HEK293 (cell line): ENCODE results near the gene SEZ6L.

ENCODE experiments used
- CTCF ChIA-PET: fragments of 350-600 bp; formaldehyde crosslinking; extraction: SDS; loops from one replicate; lab custom pipeline; 2021; ENCODE audit warnings: antibody characterized with exemption; lab: Yijun Ruan, JAX
- POLR2A ChIA-PET: fragments of 300-600 bp; formaldehyde crosslinking; extraction: SDS; loops from one replicate; lab custom pipeline; 2020; ENCODE audit warnings: antibody characterized with exemption, inconsistent platforms; lab: Yijun Ruan, JAX
- H3K27ac ChIP-seq: fragments of 200-500 bp; sonication (Bioruptor generic); 2 replicates; pipeline ENCODE4 v1.5.1; 2014; ENCODE audit warnings: low read depth, low read length, control low read depth, inconsistent platforms; ENCODE audit errors: extremely low read depth
- H3K36me3 ChIP-seq, 2 experiments: fragments of 200-500 bp in 1 of 2; sonication (Bioruptor generic) in 1 of 2; 1 replicate in 1 of 2; 2 replicates in 1 of 2; pipeline ENCODE4 v1.5.1; 2014 to 2017; ENCODE audit warnings: inconsistent platforms in 2 of 2, low read length in 2 of 2; ENCODE audit not compliant: control insufficient read depth in 2 of 2, insufficient read depth in 1 of 2
- H3K4me1 ChIP-seq: fragments of 200-500 bp; sonication (Bioruptor generic); 2 replicates; pipeline ENCODE4 v1.5.1; 2014; ENCODE audit warnings: mild to moderate bottlenecking, low read length, inconsistent platforms; ENCODE audit not compliant: control insufficient read depth, insufficient read depth
- H3K4me3 ChIP-seq: 2 replicates; pipeline ENCODE4 v1.5.1; 2011; ENCODE audit warnings: low read depth, mild to moderate bottlenecking, control low read depth, low read length, moderate library complexity
- H3K9me3 ChIP-seq: fragments of 200-500 bp; sonication (Bioruptor generic); 2 replicates; pipeline ENCODE4 v1.5.1; 2014; ENCODE audit warnings: low read depth, low read length, inconsistent platforms; ENCODE audit not compliant: control insufficient read depth, insufficient read depth
- ATF2 ChIP-seq: fragments of 450-650 bp; formaldehyde crosslinking; IDR thresholded peaks from 2 replicates; pipeline ENCODE4 v1.5.1; 2016; ENCODE audit warnings: missing biosample characterization, missing genetic modification characterization, low read depth
- GLIS2 ChIP-seq: fragments of 450-650 bp; formaldehyde crosslinking; IDR thresholded peaks from 2 replicates; pipeline ENCODE4 v1.5.1; 2016; ENCODE audit warnings: missing biosample characterization, missing genetic modification characterization
- KLF7 ChIP-seq: fragments of 450-650 bp; formaldehyde crosslinking; IDR thresholded peaks from 2 replicates; pipeline ENCODE4 v1.5.1; 2016; ENCODE audit warnings: missing biosample characterization, missing genetic modification characterization, borderline replicate concordance
- PRDM2 ChIP-seq: fragments of 450-650 bp; formaldehyde crosslinking; IDR thresholded peaks from 2 replicates; pipeline ENCODE4 v1.5.1; 2016; ENCODE audit warnings: missing biosample characterization, missing genetic modification characterization, borderline replicate concordance
- SP2 ChIP-seq: fragments of 450-650 bp; formaldehyde crosslinking; IDR thresholded peaks from 2 replicates; pipeline ENCODE4 v1.5.1; 2016; ENCODE audit warnings: missing biosample characterization, missing genetic modification characterization
- ZBTB21 ChIP-seq: fragments of 450-650 bp; formaldehyde crosslinking; IDR thresholded peaks from 2 replicates; pipeline ENCODE4 v1.5.1; 2017; ENCODE audit warnings: missing biosample characterization, missing genetic modification characterization
- ZBTB8A ChIP-seq: fragments of 450-650 bp; formaldehyde crosslinking; IDR thresholded peaks from 2 replicates; pipeline ENCODE4 v1.5.1; 2016; ENCODE audit warnings: missing biosample characterization, missing genetic modification characterization
- ZNF121 ChIP-seq: fragments of 450-650 bp; formaldehyde crosslinking; IDR thresholded peaks from 2 replicates; pipeline ENCODE4 v1.5.1; 2016; ENCODE audit warnings: missing biosample characterization, missing genetic modification characterization
- ZNF140 ChIP-seq: fragments of 450-650 bp; formaldehyde crosslinking; IDR thresholded peaks from 2 replicates; pipeline ENCODE4 v1.5.1; 2016; ENCODE audit warnings: missing biosample characterization, missing genetic modification characterization
- ZNF18 ChIP-seq: fragments of 450-650 bp; formaldehyde crosslinking; IDR thresholded peaks from 2 replicates; pipeline ENCODE4 v1.5.1; 2016; ENCODE audit warnings: missing biosample characterization, missing genetic modification characterization
- ZNF416 ChIP-seq: fragments of 450-650 bp; formaldehyde crosslinking; IDR thresholded peaks from 2 replicates; pipeline ENCODE4 v1.5.1; 2016; ENCODE audit warnings: missing biosample characterization, missing genetic modification characterization
- ZNF433 ChIP-seq: fragments of 450-650 bp; formaldehyde crosslinking; IDR thresholded peaks from 2 replicates; pipeline ENCODE4 v1.5.1; 2016; ENCODE audit warnings: missing biosample characterization, missing genetic modification characterization, low read depth
- ZNF530 ChIP-seq: fragments of 450-650 bp; formaldehyde crosslinking; IDR thresholded peaks from 2 replicates; pipeline ENCODE4 v1.5.1; 2016; ENCODE audit warnings: low read depth, missing biosample characterization, missing genetic modification characterization
- ZNF555 ChIP-seq: fragments of 450-650 bp; formaldehyde crosslinking; conservative IDR thresholded peaks from 2 replicates; pipeline ENCODE4 v1.5.1; 2017; ENCODE audit warnings: missing biosample characterization, mild to moderate bottlenecking, missing genetic modification characterization, inconsistent platforms
- ZNF623 ChIP-seq: fragments of 450-650 bp; formaldehyde crosslinking; IDR thresholded peaks from 2 replicates; pipeline ENCODE4 v1.5.1; 2016; ENCODE audit warnings: missing biosample characterization, missing genetic modification characterization
- ZNF792 ChIP-seq: fragments of 450-650 bp; formaldehyde crosslinking; IDR thresholded peaks from 2 replicates; pipeline ENCODE4 v1.5.1; 2016; ENCODE audit warnings: missing biosample characterization, missing genetic modification characterization
- ZNF837 ChIP-seq: fragments of 450-650 bp; formaldehyde crosslinking; IDR thresholded peaks from 2 replicates; pipeline ENCODE4 v1.5.1; 2016; ENCODE audit warnings: missing biosample characterization, missing genetic modification characterization
- TF ChIP-seq, protein P1 (sequence below): fragments of 450-650 bp; formaldehyde crosslinking; optimal IDR thresholded peaks from 2 replicates; pipeline ENCODE3; 2016; ENCODE audit warnings: missing biosample characterization, mild to moderate bottlenecking, missing genetic modification characterization
- TF ChIP-seq, protein P2 (sequence below): fragments of 450-650 bp; IDR thresholded peaks from 2 replicates; pipeline ENCODE4 v1.5.1; 2018; ENCODE audit warnings: missing biosample characterization, mild to moderate bottlenecking, missing genetic modification characterization

SEZ6L gene

DNA sequence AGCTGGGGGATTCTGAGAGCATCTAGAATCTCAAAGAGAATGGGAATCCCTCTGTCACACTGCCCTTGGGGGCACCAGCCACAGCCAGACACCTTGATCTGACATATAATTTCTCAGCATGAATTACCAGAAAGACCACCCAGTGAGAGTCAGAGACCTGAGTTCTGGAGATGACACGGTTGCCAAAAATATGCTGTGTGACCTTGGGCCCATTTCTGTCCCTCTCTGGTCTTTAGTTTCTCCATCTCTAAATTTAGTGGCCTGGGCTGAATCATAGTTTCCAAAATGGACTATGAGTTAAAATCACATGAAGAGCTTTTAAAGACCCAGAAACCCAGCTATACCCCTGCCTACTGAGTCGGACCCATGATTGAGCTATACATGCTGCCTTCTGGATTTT, 15.9 kb downstream of the SEZ6L start:
- ChIA-PET POLR2A (no interaction called here), CTCF (interaction anchor here (0.7 to 0.9 kb wide), 3 partner anchors 11 to 121 kb away, joined by 3 read pairs; no protein-coding TSS in a partner anchor)
- Histone ChIP-seq H3K36me3 (no peaks in the 10 kb centered on the region), H3K9me3 (no peaks in the 10 kb centered on the region), H3K4me3 (no peak overlapping the region), H3K27ac (no peak overlapping the region), H3K4me1 (no peaks in the 10 kb centered on the region)
- TF ChIP-seq GLIS2 (tag by site-specific recombination): no peak
- TF ChIP-seq ZNF18 (tag by site-specific recombination): no peak
- TF ChIP-seq ZNF623: no peak
- TF ChIP-seq PRDM2: no peak
- TF ChIP-seq ZNF416 (tag by site-specific recombination): no peak
- no peak for TF ChIP-seq ZNF837 (tag by site-specific recombination)
- no peak for TF ChIP-seq ZBTB8A (tag by site-specific recombination)
- TF ChIP-seq ZNF555 (tag by site-specific recombination): no peak
- TF ChIP-seq ZNF433 (tag by site-specific recombination): no peak
- no peak for TF ChIP-seq ATF2 (tag by site-specific recombination)
- no peak for TF ChIP-seq SP2 (tag by site-specific recombination)
- no peak for TF ChIP-seq ZBTB21 (tag by site-specific recombination)
- no peak for TF ChIP-seq ZNF792 (tag by site-specific recombination)
- TF ChIP-seq, protein P1, sequence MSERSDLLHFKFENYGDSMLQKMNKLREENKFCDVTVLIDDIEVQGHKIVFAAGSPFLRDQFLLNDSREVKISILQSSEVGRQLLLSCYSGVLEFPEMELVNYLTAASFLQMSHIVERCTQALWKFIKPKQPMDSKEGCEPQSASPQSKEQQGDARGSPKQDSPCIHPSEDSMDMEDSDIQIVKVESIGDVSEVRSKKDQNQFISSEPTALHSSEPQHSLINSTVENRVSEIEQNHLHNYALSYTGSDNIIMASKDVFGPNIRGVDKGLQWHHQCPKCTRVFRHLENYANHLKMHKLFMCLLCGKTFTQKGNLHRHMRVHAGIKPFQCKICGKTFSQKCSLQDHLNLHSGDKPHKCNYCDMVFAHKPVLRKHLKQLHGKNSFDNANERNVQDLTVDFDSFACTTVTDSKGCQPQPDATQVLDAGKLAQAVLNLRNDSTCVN (tag by site-specific recombination): no peak
- no peak for TF ChIP-seq ZNF121 (tag by site-specific recombination)
- no peak for TF ChIP-seq ZNF140 (tag by site-specific recombination)
- TF ChIP-seq KLF7 (tag by site-specific recombination): no peak
- TF ChIP-seq ZNF530 (tag by site-specific recombination): no peak
- TF ChIP-seq, protein P2, sequence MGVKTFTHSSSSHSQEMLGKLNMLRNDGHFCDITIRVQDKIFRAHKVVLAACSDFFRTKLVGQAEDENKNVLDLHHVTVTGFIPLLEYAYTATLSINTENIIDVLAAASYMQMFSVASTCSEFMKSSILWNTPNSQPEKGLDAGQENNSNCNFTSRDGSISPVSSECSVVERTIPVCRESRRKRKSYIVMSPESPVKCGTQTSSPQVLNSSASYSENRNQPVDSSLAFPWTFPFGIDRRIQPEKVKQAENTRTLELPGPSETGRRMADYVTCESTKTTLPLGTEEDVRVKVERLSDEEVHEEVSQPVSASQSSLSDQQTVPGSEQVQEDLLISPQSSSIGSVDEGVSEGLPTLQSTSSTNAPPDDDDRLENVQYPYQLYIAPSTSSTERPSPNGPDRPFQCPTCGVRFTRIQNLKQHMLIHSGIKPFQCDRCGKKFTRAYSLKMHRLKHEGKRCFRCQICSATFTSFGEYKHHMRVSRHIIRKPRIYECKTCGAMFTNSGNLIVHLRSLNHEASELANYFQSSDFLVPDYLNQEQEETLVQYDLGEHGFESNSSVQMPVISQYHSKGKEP (tag by site-specific recombination): no peak
